ENCODE measurements around the gene NLK.

DNA sequence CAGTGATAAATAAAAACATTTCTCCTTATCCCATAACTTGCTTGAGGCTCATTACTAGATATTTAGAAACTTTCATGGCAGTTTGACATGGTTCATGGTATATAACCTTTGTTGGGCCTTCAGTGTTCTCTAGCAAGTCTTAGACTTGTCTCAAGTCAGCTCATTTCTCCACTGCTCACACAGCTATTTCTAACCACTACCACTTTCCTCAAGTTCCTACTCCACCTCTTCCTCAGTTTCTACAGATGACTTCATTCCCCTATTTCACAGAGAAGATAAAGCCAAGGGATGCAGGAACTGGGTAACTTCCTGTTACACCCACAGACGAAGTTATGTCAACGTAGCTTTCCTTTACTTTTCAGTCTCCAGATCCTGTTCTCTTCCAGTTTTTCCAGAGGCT is 23.2 kb downstream of the NLK start:
- TF ChIP-seq, protein P1, sequence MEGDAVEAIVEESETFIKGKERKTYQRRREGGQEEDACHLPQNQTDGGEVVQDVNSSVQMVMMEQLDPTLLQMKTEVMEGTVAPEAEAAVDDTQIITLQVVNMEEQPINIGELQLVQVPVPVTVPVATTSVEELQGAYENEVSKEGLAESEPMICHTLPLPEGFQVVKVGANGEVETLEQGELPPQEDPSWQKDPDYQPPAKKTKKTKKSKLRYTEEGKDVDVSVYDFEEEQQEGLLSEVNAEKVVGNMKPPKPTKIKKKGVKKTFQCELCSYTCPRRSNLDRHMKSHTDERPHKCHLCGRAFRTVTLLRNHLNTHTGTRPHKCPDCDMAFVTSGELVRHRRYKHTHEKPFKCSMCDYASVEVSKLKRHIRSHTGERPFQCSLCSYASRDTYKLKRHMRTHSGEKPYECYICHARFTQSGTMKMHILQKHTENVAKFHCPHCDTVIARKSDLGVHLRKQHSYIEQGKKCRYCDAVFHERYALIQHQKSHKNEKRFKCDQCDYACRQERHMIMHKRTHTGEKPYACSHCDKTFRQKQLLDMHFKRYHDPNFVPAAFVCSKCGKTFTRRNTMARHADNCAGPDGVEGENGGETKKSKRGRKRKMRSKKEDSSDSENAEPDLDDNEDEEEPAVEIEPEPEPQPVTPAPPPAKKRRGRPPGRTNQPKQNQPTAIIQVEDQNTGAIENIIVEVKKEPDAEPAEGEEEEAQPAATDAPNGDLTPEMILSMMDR (conservative IDR thresholded peaks at IDR 0.05; ENCODE audit: low read depth, low read length) = no peak
- no peak for TF ChIP-seq POLR2A (IDR thresholded peaks at IDR 0.05; ENCODE audit: low read depth, low read length)
- no peak for TF ChIP-seq MAFK (IDR thresholded peaks at IDR 0.05; ENCODE audit: low read depth, low read length)
- no peak for TF ChIP-seq FOS (IDR thresholded peaks at IDR 0.05; ENCODE audit: low read depth, low read length)
- TF ChIP-seq, protein P2, sequence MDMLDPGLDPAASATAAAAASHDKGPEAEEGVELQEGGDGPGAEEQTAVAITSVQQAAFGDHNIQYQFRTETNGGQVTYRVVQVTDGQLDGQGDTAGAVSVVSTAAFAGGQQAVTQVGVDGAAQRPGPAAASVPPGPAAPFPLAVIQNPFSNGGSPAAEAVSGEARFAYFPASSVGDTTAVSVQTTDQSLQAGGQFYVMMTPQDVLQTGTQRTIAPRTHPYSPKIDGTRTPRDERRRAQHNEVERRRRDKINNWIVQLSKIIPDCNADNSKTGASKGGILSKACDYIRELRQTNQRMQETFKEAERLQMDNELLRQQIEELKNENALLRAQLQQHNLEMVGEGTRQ (IDR thresholded peaks at IDR 0.05; ENCODE audit: low read depth, low read length) = no peak
- no peak for TF ChIP-seq MXI1 (IDR thresholded peaks at IDR 0.05; ENCODE audit: borderline replicate concordance, low read depth, low read length)
- no peak for TF ChIP-seq SMC3 (IDR thresholded peaks at IDR 0.05; ENCODE audit: low read depth, low read length)
- no peak for TF ChIP-seq CEBPB (IDR thresholded peaks at IDR 0.05; ENCODE audit: low read depth, low read length)
- TF ChIP-seq RCOR1 (IDR thresholded peaks at IDR 0.05; ENCODE audit: insufficient replicate concordance, low read length) = no peak
- TF ChIP-seq RFX5 (IDR thresholded peaks at IDR 0.05; ENCODE audit: low read depth, low read length) = no peak
- TF ChIP-seq, protein P3, sequence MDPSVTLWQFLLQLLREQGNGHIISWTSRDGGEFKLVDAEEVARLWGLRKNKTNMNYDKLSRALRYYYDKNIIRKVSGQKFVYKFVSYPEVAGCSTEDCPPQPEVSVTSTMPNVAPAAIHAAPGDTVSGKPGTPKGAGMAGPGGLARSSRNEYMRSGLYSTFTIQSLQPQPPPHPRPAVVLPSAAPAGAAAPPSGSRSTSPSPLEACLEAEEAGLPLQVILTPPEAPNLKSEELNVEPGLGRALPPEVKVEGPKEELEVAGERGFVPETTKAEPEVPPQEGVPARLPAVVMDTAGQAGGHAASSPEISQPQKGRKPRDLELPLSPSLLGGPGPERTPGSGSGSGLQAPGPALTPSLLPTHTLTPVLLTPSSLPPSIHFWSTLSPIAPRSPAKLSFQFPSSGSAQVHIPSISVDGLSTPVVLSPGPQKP (IDR thresholded peaks at IDR 0.05; ENCODE audit: borderline replicate concordance, low read depth, low read length) = no peak
- TF ChIP-seq RAD21 (IDR thresholded peaks at IDR 0.05; ENCODE audit: low read length) = no peak
- TF ChIP-seq BHLHE40 (IDR thresholded peaks at IDR 0.05; ENCODE audit: low read depth, low read length) = no peak
- no peak for TF ChIP-seq CHD1 (IDR thresholded peaks at IDR 0.05; ENCODE audit: low read depth, low read length)

Data from IMR-90 (cell line).